ENCODE data around the gene QKI. TPM values are rescaled to one million over a fixed set of nuclear protein-coding genes. Genes with fewer than 3 reads are reported as not detected.

QKI gene
- total and polyA plus RNA-seq, 2 of the 8 experiments (the other 6 are each of a cell fraction or from before 2014, with no cell fraction given), result 181 to 183 TPM

DNA sequence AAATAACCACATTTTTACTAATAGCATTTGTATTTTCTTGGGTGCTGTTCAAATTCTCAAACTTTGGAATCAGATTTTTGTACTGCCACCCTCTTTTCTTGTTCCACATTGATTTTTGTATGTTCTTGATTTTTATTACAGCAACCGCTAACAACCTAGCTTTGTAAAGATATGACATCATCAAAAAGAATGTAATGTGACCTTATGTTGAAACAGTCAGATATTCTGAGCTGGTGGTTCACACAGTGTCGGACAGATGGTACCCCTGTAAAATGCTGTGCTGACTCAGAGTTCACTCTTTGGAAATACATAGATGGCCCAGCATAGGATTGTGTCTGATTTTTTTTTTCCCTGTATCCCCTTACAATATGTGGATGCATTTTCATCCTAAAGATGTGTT is 118.9 kb downstream of the QKI start:
- Histone ChIP-seq H2BK5ac (ENCODE audit: low read depth, low read length) (no peak overlapping the region), H3K36me3 (ENCODE audit: control insufficient read depth in 2 of 4, insufficient read depth in 4 of 4, low read length in 3 of 4) (peaks cover 0 to 3% (median 1%) of the 10 kb centered on the region in 4 experiments; a peak in 2 of 8 replicates), H3K4me3 (ENCODE audit: extremely low read depth in 1 of 4, insufficient read depth in 2 of 4, low read depth in 3 of 4, low read length in 4 of 4) (no peak overlapping the region), H2BK120ac (replicated peaks; ENCODE audit: low read depth, low read length) (no peak overlapping the region), H3K18ac (ENCODE audit: extremely low read depth, low read length) (no peak overlapping the region), H3K56ac (replicated peaks; ENCODE audit: insufficient read length, low read depth, low read length) (no peak overlapping the region), H2AK5ac (ENCODE audit: low read depth, low read length) (no peak overlapping the region), H2BK12ac (ENCODE audit: low read depth, low read length) (no peak overlapping the region), H3K4me2 (ENCODE audit: insufficient read depth in 1 of 2, low read depth in 2 of 2, low read length in 2 of 2) (no peak overlapping the region), H3K4me1 (replicated peaks in 1 of 4; ENCODE audit: control insufficient read depth in 3 of 4, insufficient read depth in 4 of 4, low read length in 3 of 4) (peaks cover 2 to 10% (median 7%) of the 10 kb centered on the region in 4 experiments; a peak in 6 of 7 replicates), H4K5ac (ENCODE audit: insufficient read length, low read depth, low read length) (no peak overlapping the region), H3K4ac (replicated peaks; ENCODE audit: insufficient read length, low read depth, low read length) (no peak overlapping the region), H2BK20ac (ENCODE audit: low read length) (no peak overlapping the region), H3K27me3 (replicated peaks in 1 of 4; ENCODE audit: control insufficient read depth in 3 of 4, extremely low read depth in 1 of 4, insufficient read depth in 3 of 4, low read length in 3 of 4) (no peaks in the 10 kb centered on the region), H3K27ac (ENCODE audit: low read depth, low read length) (no peak overlapping the region), H3K9ac (replicated peaks in 1 of 4; ENCODE audit: extremely low read depth in 1 of 4, low read depth in 3 of 4, low read length in 3 of 4) (no peak overlapping the region), H2BK15ac (ENCODE audit: low read length) (no peak overlapping the region), H3K14ac (ENCODE audit: insufficient read length) (no peak overlapping the region), H3K79me1 (ENCODE audit: low read depth, low read length) (no peaks in the 10 kb centered on the region; the same call in 1 of the 2 replicates), H4K91ac (replicated peaks; ENCODE audit: insufficient read length, low read length) (no peak overlapping the region), H3K23ac (ENCODE audit: insufficient read length) (no peak overlapping the region), H3K9me3 (ENCODE audit: insufficient read depth in 2 of 2, low read depth in 1 of 2, low read length in 1 of 2) (no peaks in the 10 kb centered on the region), H4K8ac (ENCODE audit: extremely low read depth, insufficient read depth, low read length) (no peak overlapping the region), H4K20me1 (replicated peaks in 1 of 2; ENCODE audit: control insufficient read depth in 1 of 2, insufficient read depth in 2 of 2, low read length in 2 of 2) (peaks cover 9 to 12% of the 10 kb centered on the region in 2 experiments), H3K79me2 (ENCODE audit: control insufficient read depth in 1 of 2, insufficient read depth in 2 of 2, low read length in 2 of 2) (peaks cover 3 to 91% of the 10 kb centered on the region in 2 experiments; a peak in 3 of 4 replicates), H3K23me2 (ENCODE audit: low read depth, low read length) (no peaks in the 10 kb centered on the region), H2AFZ (ENCODE audit: low read length) (no peak overlapping the region)
- 81% methylated on average over 2 of the region's 2 CpGs; no CpG with 5 or more reads in 1 of the 2 experiments for WGBS, 2 experiments (ENCODE audit: extremely low coverage in 1 of 2, insufficient coverage in 1 of 2, insufficient read length in 1 of 2, insufficient replicate concordance in 2 of 2, low coverage in 1 of 2, low lambda C conversion rate in 2 of 2, missing lambda C conversion rate in 1 of 2)
- ChIA-PET POLR2A (ENCODE audit: partially characterized antibody) (no interaction called here), CTCF (ENCODE audit: partially characterized antibody) (interaction anchor here (0.9 kb wide), 1 partner anchor 21 kb away, joined by 3 read pairs; no protein-coding TSS in a partner anchor)
- DNase-seq (ENCODE audit: low read depth in 1 of 2, low spot score in 2 of 2), result no peak
- FAIRE-seq, result no peak
- no peak for TF ChIP-seq JUN (IDR thresholded peaks at IDR 0.05; ENCODE audit: low read depth, low read length)
- no peak for TF ChIP-seq BCL11A (IDR thresholded peaks at IDR 0.05; ENCODE audit: low read depth in 2 of 2, low read length in 2 of 2)
